K562 (cell line): Measurements from ENCODE around the gene BAHD1.

Source experiments
- CEBPB ChIP-seq: fragments of 450-650 bp; IDR thresholded peaks from 2 replicates; pipeline ENCODE4 v1.6.1; 2016; ENCODE audit warnings: missing genetic modification characterization, missing compliant biosample characterization
- CHD2 ChIP-seq: IDR thresholded peaks from 2 replicates; pipeline ENCODE4 v1.6.1; 2011; ENCODE audit warnings: low read depth, low read length
- CTCF ChIP-seq, 3 experiments: IDR thresholded peaks in 2 of 3; conservative IDR thresholded peaks in 1 of 3; 2 replicates each; pipeline ENCODE4 v1.5.1; 2011 to 2012; ENCODE audit warnings: low read length in 3 of 3, mild to moderate bottlenecking in 3 of 3, control low read depth in 2 of 3, improper control_type of control experiment in 1 of 3, inconsistent platforms in 1 of 3, low read depth in 1 of 3, mixed read lengths in 1 of 3, moderate library complexity in 1 of 3; ENCODE audit not compliant: insufficient read depth in 2 of 3

GRCh38 chr15:40399370-40399769 is 41.4 kb upstream of the BAHD1 start:
- TF ChIP-seq CHD2 (no peak), CEBPB (tag) (no peak), CTCF (IDR thresholded peaks at IDR 0.05 in 2 of 3, conservative IDR thresholded peaks at IDR 0.05 in 1 of 3; ENCODE audit: insufficient read depth in 2 of 3, low read depth in 1 of 3, low read length in 3 of 3) (no peak)
